HEK293 (cell line): Measurements from ENCODE around the gene ECHDC1.

Experiments
- SP2 ChIP-seq: fragments of 450-650 bp; formaldehyde crosslinking; IDR thresholded peaks from 2 replicates; pipeline ENCODE4 v1.5.1; 2016; ENCODE audit warnings: missing biosample characterization, missing genetic modification characterization
- YY1 ChIP-seq: fragments of 450-650 bp; formaldehyde crosslinking; IDR thresholded peaks from 2 replicates; pipeline ENCODE4 v1.5.1; 2018; ENCODE audit warnings: missing biosample characterization, missing genetic modification characterization
- ZBTB8A ChIP-seq: fragments of 450-650 bp; formaldehyde crosslinking; IDR thresholded peaks from 2 replicates; pipeline ENCODE4 v1.5.1; 2016; ENCODE audit warnings: missing biosample characterization, missing genetic modification characterization
- ZNF10 ChIP-seq: fragments of 450-650 bp; formaldehyde crosslinking; IDR thresholded peaks from 2 replicates; pipeline ENCODE4 v1.5.1; 2017; ENCODE audit warnings: missing biosample characterization, missing genetic modification characterization
- ZNF138 ChIP-seq: fragments of 450-650 bp; formaldehyde crosslinking; IDR thresholded peaks from 2 replicates; pipeline ENCODE4 v1.5.1; 2016; ENCODE audit warnings: missing biosample characterization, missing genetic modification characterization, borderline replicate concordance
- ZNF16 ChIP-seq: fragments of 450-650 bp; formaldehyde crosslinking; IDR thresholded peaks from 2 replicates; pipeline ENCODE4 v1.5.1; 2016; ENCODE audit warnings: low read depth, missing biosample characterization, missing genetic modification characterization
- ZNF266 ChIP-seq: fragments of 450-650 bp; formaldehyde crosslinking; IDR thresholded peaks from 2 replicates; pipeline ENCODE4 v1.5.1; 2016; ENCODE audit warnings: missing biosample characterization, missing genetic modification characterization, low read depth
- ZNF658 ChIP-seq: fragments of 450-650 bp; formaldehyde crosslinking; IDR thresholded peaks from 2 replicates; pipeline ENCODE4; 2016; ENCODE audit warnings: missing biosample characterization, missing genetic modification characterization
- TF ChIP-seq, protein P1 (sequence below): fragments of 450-650 bp; formaldehyde crosslinking; IDR thresholded peaks from 2 replicates; pipeline ENCODE4 v1.5.1; 2016; ENCODE audit warnings: missing biosample characterization, missing genetic modification characterization
- TF ChIP-seq, protein P2 (sequence below): fragments of 450-650 bp; formaldehyde crosslinking; IDR thresholded peaks from 2 replicates; pipeline ENCODE4 v1.5.1; 2016; ENCODE audit warnings: missing biosample characterization, missing genetic modification characterization

DNA sequence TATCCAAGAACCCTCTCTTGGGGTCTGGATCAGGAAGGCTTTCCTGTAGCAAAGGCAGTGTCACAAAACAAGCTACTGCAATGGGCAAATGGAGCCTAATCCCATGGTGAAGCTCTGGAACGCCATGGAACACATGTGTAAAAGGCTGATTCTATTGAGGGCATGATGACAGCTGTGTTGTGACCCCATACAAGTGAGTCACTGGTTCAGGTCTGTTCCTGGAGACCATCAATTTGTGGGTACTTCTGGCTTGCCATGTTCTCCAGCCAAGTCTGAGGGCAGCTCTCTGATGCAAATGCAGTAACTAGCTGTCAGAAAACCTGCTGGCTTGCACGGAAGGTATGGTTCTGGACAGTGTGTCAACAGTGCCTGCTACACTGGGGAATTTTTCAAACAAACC, 33.3 kb upstream of the ECHDC1 start:
- TF ChIP-seq ZNF138 (tag by site-specific recombination) (no peak), ZBTB8A (tag by site-specific recombination) (no peak), ZNF658 (tag by site-specific recombination) (no peak), ZNF16 (tag by site-specific recombination) (no peak), ZNF10 (tag by site-specific recombination) (no peak), SP2 (tag by site-specific recombination) (no peak), ZNF266 (tag by site-specific recombination) (no peak), YY1 (tag by site-specific recombination) (no peak)
- TF ChIP-seq, protein P1, sequence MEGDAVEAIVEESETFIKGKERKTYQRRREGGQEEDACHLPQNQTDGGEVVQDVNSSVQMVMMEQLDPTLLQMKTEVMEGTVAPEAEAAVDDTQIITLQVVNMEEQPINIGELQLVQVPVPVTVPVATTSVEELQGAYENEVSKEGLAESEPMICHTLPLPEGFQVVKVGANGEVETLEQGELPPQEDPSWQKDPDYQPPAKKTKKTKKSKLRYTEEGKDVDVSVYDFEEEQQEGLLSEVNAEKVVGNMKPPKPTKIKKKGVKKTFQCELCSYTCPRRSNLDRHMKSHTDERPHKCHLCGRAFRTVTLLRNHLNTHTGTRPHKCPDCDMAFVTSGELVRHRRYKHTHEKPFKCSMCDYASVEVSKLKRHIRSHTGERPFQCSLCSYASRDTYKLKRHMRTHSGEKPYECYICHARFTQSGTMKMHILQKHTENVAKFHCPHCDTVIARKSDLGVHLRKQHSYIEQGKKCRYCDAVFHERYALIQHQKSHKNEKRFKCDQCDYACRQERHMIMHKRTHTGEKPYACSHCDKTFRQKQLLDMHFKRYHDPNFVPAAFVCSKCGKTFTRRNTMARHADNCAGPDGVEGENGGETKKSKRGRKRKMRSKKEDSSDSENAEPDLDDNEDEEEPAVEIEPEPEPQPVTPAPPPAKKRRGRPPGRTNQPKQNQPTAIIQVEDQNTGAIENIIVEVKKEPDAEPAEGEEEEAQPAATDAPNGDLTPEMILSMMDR = no peak
- TF ChIP-seq, protein P2, sequence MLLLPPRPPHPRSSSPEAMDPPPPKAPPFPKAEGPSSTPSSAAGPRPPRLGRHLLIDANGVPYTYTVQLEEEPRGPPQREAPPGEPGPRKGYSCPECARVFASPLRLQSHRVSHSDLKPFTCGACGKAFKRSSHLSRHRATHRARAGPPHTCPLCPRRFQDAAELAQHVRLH (tag by site-specific recombination) = no peak
